Rectal smooth muscle tissue (tissue), 1 donor: ENCODE results near the gene UBAC2.
"Not testable (repeated sequence)": the region's sequence is repeated elsewhere in the genome, so short reads cannot be mapped to it uniquely, and the experiment has no call there.

Source experiments
- H3K27ac ChIP-seq: one replicate; pipeline ENCODE4 v1.7.0; 2013; ENCODE audit warnings: low read depth, low read length, inconsistent platforms
- H3K27me3 ChIP-seq: one replicate; pipeline ENCODE4 v1.7.0; 2013; ENCODE audit warnings: low read length; ENCODE audit not compliant: control insufficient read depth, insufficient read depth
- H3K36me3 ChIP-seq: one replicate; pipeline ENCODE4 v1.7.0; 2013; ENCODE audit warnings: low read length; ENCODE audit not compliant: control insufficient read depth, insufficient read depth
- H3K4me1 ChIP-seq: one replicate; pipeline ENCODE4 v1.7.0; 2013; ENCODE audit warnings: low read length; ENCODE audit not compliant: control insufficient read depth, insufficient read depth
- H3K4me3 ChIP-seq: one replicate; pipeline ENCODE4 v1.7.0; 2013; ENCODE audit warnings: low read length
- H3K9ac ChIP-seq: one replicate; pipeline ENCODE4 v1.7.0; 2013; ENCODE audit warnings: low read length

UBAC2 gene

GRCh38 chr13:99221567-99222239, 21.0 kb downstream of the UBAC2 start:
- Histone ChIP-seq H3K9ac (no peak overlapping the region), H3K4me1 (peaks cover 11% of the 10 kb centered on the region), H3K27ac (no peak overlapping the region), H3K36me3 (no peaks in the 10 kb centered on the region), H3K4me3 (no peak overlapping the region), H3K27me3 (no peaks in the 10 kb centered on the region)

DNA sequence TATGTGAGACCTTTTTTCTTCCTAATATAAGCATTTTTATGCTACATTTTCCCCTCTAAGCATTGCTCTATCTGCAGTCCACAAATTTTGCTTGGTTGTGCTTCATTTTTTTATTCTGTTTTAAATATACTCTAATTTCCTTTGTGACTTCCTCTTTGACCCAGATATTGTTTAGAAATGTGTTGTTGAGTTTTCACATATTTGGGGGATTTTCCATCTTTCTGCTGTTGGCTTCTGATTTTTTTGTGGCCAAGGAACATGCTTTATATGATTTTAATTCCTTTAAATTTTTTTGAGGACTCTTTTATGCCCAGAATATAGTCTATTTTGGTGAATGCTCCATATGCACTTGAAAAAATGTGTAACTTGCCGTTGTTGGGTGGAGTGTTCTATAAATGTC, 22.9 kb downstream of the UBAC2 start:
- Histone ChIP-seq H3K4me1 (peaks cover 6% of the 10 kb centered on the region), H3K4me3 (no peak overlapping the region), H3K27ac (no peak overlapping the region), H3K9ac (no peak overlapping the region), H3K27me3 (no peaks in the 10 kb centered on the region), H3K36me3 (no peaks in the 10 kb centered on the region)

DNA sequence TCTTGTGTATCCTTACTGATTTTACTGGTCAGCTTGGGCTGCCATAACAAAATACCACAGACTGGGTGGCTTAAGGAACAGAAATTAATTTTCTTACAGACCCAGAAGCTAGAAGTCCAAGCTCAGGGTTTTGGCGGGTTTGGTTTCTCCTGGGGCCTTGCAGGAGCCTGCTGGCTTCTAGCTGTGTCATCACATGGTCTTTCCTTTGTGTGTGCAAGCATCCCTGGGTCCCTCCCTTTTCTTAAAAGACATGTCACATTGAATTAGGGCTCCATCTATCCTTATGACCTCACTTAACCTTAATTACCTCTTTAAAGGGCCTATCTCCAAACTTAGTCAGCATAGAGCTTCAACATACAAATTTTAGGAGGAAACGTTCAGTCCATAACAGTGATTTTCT, 23.4 kb downstream of the UBAC2 start:
- Histone ChIP-seq H3K4me3 (no peak overlapping the region), H3K27me3 (no peaks in the 10 kb centered on the region), H3K9ac (no peak overlapping the region), H3K4me1 (peaks cover 4% of the 10 kb centered on the region), H3K36me3 (no peaks in the 10 kb centered on the region), H3K27ac (no peak overlapping the region)

- H3K27ac ChIP-seq: no peak overlapping the region
- H3K27me3 ChIP-seq: no peaks in the 10 kb centered on the region
- H3K4me3 ChIP-seq: no peak overlapping the region
- H3K36me3 ChIP-seq: no peaks in the 10 kb centered on the region
- H3K9ac ChIP-seq: no peak overlapping the region
- peaks cover 5% of the 10 kb centered on the region for H3K4me1 ChIP-seq
These were observed 24.4 kb downstream of the UBAC2 start for GRCh38 chr13:99225078-99225477.

GRCh38 chr13:99226513-99226912, 25.9 kb downstream of the UBAC2 start:
- Histone ChIP-seq H3K4me3 (no peak overlapping the region), H3K36me3 (no peaks in the 10 kb centered on the region), H3K27ac (no peak overlapping the region), H3K4me1 (peaks cover 5% of the 10 kb centered on the region), H3K9ac (no peak overlapping the region), H3K27me3 (no peaks in the 10 kb centered on the region)

- Histone ChIP-seq H3K36me3 (no peaks in the 10 kb centered on the region), H3K4me1 (peaks cover 5% of the 10 kb centered on the region)
These were observed 26.8 kb downstream of the UBAC2 start for GRCh38 chr13:99227331-99227900.

GRCh38 chr13:99227909-99228688, 27.4 kb downstream of the UBAC2 start:
- H3K9ac ChIP-seq: no peak overlapping the region
- no peaks in the 10 kb centered on the region for H3K36me3 ChIP-seq
- H3K4me1 ChIP-seq: peaks cover 5% of the 10 kb centered on the region
- no peak overlapping the region for H3K4me3 ChIP-seq
- H3K27ac ChIP-seq: no peak overlapping the region
- no peaks in the 10 kb centered on the region for H3K27me3 ChIP-seq

More at GRCh38 chr13:99227331-99227900, 26.8 kb downstream of the UBAC2 start:
- Histone ChIP-seq H3K27ac (no peak overlapping the region), H3K27me3 (no peaks in the 10 kb centered on the region), H3K4me3 (no peak overlapping the region), H3K9ac (no peak overlapping the region)

- Histone ChIP-seq H3K27me3 (no peaks in the 10 kb centered on the region), H3K36me3 (no peaks in the 10 kb centered on the region), H3K4me1 (peaks cover 5% of the 10 kb centered on the region), H3K4me3 (no peak overlapping the region), H3K9ac (no peak overlapping the region), H3K27ac (no peak overlapping the region)
These were observed 28.4 kb downstream of the UBAC2 start for GRCh38 chr13:99228737-99229691.

GRCh38 chr13:99230588-99230987, 29.9 kb downstream of the UBAC2 start:
- not testable (repeated sequence) for H3K9ac ChIP-seq, H3K4me3 ChIP-seq, H3K27me3 ChIP-seq, H3K27ac ChIP-seq, H3K4me1 ChIP-seq, H3K36me3 ChIP-seq

GRCh38 chr13:99230991-99231390, 30.3 kb downstream of the UBAC2 start:
- Histone ChIP-seq H3K27me3 (no peaks in the 10 kb centered on the region), H3K4me1 (peaks cover 5% of the 10 kb centered on the region), H3K4me3 (no peak overlapping the region), H3K9ac (no peak overlapping the region), H3K27ac (no peak overlapping the region), H3K36me3 (no peaks in the 10 kb centered on the region)

DNA sequence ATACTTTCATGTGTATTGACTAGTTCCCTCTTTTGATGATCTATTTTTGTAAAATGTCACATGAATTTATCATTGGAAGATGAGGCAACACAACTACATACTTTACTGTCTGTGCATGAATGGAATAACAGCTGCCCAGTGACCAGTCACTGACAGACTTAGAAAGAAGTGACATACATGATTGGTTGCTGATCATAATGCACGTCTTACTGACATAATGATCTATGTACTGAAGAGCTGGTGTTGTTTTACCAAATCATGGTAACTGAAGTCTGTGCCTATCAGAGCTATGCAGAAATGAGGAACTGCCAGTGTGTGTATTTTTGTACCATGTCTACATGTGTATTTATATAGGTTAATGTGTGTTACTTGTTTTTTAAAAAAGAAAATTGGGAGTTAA, 31.1 kb downstream of the UBAC2 start:
- no peak overlapping the region for H3K9ac ChIP-seq
- no peak overlapping the region for H3K27ac ChIP-seq
- no peaks in the 10 kb centered on the region for H3K27me3 ChIP-seq
- H3K4me1 ChIP-seq: peaks cover 3% of the 10 kb centered on the region
- no peak overlapping the region for H3K4me3 ChIP-seq
- H3K36me3 ChIP-seq: no peaks in the 10 kb centered on the region
